Suppressor macrophage treated with lipopolysaccharide for 4 hours (primary cell): ENCODE measurements around the gene GALK1.

Source experiments
- DNase-seq: peaks from one replicate; pipeline ENCODE4 v3.0.0-alpha.2; 2020

GALK1 gene

DNA sequence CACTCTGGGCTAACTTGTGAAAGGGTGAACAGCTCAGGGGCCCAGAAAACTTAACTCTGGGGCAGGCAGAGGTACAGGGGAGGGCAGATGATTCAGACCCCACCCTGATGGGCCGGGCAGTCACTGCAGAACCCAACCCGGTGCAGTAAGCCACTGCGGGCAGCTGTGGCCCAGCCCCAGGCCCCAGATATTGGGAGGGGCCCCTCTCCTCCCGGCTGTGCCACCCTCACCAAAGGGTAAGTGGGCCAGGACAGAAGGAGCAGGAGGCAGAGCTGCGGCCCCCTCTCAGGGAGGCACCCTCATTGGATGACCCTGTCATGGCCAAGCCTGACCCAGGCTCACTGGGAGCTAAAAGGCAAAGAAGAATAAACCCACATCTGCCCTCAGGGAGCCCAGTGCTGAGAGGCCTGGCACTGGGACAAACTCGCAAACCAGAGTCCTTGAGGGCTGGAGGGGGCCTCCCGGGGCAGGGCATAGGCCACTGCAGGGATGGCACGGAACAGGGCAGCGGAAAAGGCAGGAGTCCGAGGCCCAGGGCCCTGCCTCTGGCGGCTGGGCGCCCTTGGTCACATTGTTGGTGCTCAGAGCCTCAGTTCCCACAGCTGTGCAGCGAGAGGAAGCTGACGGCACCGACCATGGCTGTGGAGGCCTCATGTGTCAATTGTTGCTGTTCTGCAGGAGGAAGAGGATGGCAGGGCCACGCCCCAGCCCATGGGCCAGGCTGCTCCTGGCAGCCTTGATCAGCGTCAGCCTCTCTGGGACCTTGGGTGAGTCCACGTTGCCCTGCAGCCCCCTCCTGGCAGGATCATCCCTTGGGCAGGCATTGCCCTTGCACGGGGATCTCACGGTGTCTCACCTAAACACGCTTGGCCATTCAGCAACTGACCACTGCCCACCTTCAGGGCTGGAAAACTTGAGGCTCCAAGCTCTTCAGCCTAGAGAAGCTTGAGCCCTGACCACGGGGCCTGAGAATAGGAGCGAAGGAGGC is 40.7 kb downstream of the GALK1 start:
- no peak for DNase-seq

DNA sequence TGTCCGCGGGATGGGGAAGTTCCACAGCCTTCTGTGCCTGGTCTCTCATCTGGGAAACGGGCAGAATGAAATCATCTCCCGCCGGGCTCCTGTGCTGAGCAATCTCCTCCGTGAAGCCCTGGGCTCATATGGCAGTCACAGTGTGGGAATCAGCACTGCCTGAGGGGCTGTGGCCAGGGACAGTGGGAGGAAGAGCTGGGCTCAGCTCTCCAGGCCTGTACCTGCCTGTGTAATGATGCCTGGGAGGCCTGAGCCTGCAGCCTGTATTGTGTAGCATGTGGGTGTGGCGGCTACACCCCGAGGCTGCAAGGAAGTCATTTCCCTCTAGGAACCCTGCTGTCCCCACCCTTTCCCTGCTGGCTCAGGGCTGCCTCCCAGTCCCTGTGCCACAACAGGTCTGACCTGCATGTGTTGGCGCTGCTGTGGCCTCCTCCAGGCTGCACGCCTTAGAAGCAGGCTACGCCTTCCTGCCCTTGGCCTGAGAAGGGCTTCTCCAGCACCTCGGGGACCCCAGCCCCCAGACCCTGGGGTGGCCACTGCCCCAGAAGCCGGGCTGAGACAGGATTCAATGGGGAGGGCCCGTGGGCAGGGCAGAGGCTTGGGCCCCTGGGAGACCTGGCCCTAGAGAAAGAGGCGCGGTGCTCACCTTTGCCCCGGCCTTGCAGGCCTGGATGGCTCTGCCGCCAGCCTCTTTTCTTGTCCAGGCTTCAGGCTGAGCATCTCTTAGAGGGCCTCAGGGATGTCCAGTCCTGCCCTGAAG is 41.6 kb downstream of the GALK1 start:
- peak; percentile 37 for DNase-seq

- no peak for DNase-seq
These were observed 42.4 kb downstream of the GALK1 start for GRCh38 chr17:75722542-75723095.

DNA sequence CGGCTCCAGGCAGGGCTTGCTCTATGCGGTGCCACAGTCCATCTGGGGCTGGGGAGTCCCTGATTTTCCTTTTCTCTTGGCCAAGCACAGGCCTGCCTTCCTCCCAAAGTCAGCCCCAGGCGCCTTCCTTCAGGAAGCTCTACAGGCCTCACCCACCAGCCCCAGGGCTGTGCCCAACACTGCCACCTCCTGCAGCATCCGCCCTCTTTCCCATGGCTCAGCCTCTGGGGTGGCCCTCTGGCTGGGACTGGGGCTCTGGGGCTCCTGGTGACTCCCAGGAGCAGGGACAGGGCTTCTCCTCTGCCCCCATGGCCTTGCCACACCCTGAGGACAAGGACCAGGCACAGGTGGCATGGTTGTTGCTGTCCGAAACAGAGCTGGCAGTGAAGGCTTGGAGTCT is 42.9 kb downstream of the GALK1 start:
- DNase-seq, result no peak

DNA sequence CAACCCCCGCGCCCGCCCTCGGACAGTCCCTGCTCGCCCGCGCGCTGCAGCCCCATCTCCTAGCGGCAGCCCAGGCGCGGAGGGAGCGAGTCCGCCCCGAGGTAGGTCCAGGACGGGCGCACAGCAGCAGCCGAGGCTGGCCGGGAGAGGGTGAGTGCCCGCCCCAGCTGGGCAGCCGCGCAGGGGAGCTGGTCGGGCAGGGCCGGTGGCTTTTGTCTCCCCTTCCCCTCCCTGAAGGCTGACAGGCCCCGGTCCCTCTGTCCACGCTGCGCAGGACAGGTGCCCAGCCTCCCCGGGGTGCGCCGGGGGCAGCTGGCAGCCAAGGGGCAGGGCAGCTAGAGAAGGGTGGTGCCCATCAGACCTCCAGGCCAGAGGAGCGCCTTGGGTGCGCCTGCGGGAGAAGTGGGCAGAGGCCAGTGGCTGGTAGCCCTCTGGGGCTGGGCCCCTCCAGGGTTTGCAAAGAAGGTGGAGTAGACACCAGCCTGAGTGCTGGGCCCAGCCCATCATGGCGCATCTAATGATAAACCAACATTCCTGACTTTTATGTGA is 43.5 kb downstream of the GALK1 start:
- DNase-seq, result no peak

GRCh38 chr17:75720656-75721462 is 44.1 kb downstream of the GALK1 start, which contains the start of gene ITGB4:
ITGB4 (plus strand) TSS chr17:75721459; CDS start chr17:75724704, 3,245 bp downstream.
- no peak for DNase-seq

- DNase-seq, result no peak
These were observed 45.3 kb downstream of the GALK1 start for GRCh38 chr17:75719732-75720131.

GRCh38 chr17:75712446-75712845 is 52.5 kb downstream of the GALK1 start:
- DNase-seq, result no peak
